GM19328 (cell line): ENCODE measurements around the gene TST.
A peak's percentile ranks its signal among the peaks of the same experiment; 100 is the strongest.

Experiments
- ATAC-seq: cut with Tn5 transposase; IDR thresholded peaks from one replicate; pipeline ENCODE4 v1.9.1; 2021; ENCODE audit warnings: mild to moderate bottlenecking, moderate library complexity; ENCODE audit not compliant: unreplicated experiment

The TST gene

DNA sequence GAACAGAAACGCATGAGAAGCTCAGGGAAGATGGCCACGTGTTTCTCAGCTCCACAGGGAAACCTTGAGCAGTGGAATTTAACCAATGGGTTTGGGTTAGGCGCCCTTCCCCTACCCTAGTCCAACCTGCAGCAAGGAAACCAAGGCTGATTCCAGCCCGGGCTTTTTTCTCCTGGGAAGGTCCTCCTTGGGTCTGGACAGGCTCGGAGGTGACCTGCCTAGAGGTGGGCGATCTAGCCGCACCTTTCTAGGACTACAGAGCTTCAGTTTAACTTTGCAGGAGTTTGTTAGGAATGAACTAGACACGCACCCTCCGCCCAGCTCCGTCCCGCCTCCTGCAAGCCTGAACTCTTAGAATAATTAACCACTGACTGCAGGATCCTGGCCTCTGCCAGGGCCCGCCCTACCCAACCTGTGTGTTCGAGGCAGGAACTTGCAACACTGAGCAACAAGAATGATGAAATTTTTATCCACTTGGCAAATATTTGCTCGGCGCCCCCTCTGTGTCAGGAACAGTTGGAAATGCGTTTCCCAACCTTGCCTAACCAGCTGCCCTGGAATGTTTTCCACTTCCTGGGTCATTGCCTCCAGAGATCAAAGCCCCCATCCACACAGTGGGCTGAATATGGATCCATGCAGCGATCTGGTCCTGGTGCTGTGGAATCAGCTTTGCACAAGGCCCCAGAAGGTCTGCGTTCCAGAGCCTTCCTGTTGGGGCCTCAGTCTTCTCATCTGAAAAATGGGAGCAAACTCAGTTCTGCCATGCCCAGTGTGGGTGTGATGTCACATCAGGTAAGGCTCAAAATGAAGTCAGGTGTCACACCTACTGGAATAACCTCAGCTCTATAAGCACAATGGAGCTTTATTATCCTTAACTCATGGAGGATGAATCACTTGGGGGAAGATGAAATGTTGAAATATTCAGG is 13.6 kb upstream of the TST start:
- ATAC-seq, result no peak

DNA sequence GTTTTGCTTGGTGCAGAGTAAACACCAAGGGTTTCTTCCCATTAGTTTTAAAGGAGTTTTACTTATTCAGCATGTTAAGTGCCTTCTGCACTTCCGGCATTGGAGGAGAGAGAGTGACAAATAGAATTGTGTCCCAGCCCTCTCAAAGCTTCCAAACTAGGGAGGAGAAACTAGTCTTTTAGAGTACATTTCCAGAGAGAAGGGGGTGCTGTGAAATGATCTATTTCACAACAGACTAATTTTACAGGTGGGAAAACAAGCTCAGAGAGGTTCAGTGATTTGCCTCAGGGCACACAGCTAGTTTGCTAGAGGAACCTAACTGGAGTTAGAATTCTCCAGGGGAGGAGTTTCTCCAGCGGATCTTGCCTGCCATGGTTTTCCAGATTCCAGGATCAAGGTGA is 12.9 kb upstream of the TST start:
- no peak for ATAC-seq

DNA sequence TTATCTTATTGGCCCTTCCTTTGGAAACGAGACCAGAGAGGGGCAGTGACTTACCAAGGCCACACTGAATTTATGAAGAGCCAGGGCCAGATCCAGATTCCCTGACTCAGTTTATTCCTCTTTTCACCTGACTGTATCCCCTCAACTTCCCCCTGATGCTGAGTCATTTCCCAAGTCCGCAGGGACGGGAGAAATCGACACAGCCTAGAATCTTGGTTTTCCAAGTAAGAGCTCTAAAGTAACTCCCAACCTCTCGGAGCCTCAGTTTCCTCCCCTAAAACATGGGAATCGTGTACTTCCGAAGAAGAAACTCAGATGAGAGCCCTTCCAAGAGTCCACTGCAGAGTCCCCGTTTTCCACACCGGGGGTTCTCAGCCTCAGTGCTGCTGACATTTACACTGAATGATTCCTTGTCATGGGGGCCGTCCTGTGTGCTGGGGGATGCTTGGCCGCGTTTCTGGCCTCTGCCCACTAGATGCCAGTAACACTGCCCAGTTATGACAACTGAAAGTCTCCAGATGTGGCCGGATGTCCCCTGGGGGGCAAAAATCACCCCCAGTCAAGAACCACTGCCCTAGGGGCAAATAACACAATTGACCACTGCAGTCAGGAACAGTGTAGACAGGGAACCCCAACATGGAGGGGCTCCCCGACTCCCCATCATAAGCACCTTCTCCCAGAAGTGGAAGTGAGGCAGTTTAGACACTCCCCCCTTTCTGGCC is 11.5 kb upstream of the TST start:
- no peak for ATAC-seq

DNA sequence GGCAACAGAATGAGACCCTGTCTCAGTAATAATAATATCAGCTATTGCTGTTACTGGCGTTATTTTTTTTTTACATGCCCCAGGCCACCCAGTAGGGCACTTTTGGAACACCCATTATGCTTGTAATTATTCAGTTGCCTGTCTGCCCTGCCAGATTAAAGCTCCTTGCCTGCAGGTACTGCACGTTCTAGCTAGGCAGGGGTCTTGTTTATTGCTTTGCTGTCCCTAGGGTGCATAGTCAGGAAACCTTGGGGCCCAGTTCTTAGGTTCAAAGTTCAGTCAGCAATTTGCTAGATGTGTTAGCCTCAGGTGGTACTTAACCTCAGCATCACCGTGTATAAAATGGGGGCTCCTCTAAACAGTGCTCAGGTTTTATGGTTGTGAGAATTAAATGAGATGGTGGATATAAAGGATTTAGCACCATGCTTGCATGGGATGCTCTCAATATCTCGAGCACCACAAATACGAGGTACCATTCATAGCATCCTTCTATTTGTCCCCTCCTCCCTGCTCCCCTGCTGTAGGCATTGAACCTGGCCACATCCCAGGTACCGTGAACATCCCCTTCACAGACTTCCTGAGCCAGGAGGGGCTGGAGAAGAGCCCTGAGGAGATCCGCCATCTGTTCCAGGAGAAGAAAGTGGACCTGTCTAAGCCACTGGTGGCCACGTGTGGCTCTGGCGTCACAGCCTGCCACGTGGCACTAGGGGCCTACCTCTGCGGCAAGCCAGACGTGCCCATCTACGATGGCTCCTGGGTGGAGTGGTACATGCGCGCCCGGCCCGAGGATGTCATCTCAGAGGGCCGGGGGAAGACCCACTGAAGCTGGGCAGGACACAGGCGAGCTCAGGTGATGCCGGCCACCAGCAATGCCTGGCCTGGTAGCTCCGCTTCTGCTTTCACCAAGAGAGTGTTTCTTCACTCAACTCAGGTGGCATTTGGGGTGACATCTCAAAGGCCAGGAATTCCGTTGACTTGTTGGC is 9.7 kb upstream of the TST start:
- no peak for ATAC-seq

DNA sequence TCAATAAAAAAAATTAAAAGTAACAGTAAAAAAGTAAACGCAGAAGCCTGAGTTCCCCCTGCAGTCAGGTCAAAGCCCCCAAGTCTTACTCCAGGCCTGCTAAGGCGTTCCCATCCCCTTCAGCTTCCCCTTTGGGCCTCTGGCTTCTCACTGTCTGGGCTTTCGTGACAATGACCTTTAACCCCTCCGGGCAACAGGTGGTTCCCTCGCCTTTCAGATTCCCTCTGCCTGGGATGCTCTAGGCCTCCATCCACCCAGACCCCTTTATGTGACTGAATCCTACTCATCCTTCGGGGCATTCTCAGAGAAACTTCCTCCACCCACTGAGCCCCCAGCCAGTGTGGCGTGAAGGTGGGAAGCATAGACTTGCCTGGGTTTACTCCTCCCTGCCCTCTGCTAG is 8.3 kb upstream of the TST start:
- ATAC-seq, result no peak

DNA sequence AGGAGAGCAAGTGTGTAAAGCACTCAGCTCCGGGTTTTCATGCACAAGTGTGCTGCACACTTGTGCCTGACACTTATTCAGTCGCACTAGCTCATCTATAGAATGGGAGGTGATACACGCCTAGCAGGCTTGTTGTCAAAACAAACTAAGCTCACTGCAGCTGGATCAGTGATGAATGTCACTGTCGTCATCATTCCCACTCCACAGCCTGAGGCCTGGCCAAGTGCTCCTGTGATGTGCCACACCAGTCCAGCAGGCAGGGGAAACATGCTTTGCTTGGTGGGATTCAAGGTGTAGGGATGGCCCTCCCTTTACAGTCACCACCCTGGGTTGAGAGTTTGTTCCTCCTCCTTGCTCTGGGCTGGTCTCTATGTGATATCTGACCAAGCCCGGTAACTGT is 7.1 kb upstream of the TST start:
- no peak for ATAC-seq

DNA sequence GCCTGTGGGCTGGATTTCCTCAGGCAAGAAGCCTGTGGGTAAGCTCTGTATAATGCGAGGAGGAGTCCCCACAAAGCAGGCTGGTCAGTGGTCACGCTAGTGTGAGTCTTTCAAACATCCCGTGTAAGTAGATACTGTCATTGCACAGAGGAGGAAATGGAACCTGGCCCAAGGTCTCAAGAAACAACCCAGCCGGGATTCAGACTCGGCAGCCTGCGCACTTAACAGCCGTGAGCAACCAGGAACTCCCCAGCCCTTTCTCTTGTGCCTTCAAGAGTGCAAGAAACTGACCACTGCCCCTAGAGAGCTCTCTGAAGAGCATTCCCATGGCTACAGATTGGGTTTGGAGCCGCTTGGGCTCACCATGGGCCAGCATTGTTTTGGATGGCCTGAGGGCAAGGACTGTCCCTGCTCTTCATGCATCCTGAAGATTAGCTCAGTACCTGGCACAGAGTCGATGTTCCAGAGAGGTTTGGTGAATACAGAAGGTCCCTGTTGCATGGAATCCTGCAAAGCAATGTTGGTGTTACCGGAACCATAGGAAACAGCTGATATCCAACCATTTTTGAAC is 6.3 kb upstream of the TST start:
- no peak for ATAC-seq

DNA sequence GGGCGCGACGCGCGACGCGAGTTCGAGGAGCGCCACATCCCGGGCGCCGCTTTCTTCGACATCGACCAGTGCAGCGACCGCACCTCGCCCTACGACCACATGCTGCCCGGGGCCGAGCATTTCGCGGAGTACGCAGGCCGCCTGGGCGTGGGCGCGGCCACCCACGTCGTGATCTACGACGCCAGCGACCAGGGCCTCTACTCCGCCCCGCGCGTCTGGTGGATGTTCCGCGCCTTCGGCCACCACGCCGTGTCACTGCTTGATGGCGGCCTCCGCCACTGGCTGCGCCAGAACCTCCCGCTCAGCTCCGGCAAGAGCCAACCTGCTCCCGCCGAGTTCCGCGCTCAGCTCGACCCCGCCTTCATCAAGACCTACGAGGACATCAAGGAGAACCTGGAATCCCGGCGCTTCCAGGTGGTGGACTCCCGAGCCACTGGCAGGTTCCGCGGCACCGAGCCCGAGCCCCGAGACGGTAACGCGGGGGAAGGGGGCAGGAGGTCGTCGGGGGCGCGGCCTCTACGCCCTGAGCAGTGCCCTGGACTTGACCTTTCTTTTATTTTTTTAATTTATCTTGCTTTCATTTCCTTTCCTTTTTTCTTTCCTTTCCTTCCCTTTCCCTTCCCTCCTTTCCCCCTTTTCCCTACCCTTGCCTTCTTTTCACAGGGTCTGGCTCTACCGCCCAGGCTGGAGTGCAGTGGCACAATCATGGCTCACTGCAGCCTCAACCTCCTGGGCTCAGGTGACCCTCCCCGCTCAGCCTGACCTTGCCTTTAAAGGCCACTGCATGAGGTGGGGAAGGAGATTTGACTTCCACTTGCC is 5.3 kb upstream of the TST start:
- no peak for ATAC-seq

DNA sequence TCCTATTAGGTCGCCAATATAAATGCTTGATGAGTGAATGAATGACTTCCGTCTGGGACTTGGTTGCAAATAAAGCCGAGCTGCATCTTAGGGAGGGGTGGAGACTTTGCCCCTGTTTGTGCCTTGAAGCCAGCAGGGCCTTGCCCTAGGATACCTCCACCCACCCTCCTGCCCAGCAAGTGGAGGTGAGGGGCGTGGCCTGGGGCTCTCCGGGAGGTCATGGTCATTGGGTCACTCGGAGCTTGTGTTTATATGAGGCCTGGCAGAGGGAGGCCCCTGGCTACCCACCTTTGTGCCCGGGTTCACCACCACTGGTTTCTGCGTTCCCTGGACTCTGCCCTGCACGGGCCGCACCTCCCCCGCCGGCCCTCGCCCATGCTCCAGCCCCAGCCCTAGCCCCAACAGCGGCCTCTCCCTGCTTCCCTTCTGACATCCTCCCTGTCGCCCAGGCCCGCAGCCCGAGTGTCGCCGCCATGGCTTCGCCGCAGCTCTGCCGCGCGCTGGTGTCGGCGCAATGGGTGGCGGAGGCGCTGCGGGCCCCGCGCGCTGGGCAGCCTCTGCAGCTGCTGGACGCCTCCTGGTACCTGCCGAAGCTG is 4.6 kb upstream of the TST start:
- ATAC-seq, result no peak

DNA sequence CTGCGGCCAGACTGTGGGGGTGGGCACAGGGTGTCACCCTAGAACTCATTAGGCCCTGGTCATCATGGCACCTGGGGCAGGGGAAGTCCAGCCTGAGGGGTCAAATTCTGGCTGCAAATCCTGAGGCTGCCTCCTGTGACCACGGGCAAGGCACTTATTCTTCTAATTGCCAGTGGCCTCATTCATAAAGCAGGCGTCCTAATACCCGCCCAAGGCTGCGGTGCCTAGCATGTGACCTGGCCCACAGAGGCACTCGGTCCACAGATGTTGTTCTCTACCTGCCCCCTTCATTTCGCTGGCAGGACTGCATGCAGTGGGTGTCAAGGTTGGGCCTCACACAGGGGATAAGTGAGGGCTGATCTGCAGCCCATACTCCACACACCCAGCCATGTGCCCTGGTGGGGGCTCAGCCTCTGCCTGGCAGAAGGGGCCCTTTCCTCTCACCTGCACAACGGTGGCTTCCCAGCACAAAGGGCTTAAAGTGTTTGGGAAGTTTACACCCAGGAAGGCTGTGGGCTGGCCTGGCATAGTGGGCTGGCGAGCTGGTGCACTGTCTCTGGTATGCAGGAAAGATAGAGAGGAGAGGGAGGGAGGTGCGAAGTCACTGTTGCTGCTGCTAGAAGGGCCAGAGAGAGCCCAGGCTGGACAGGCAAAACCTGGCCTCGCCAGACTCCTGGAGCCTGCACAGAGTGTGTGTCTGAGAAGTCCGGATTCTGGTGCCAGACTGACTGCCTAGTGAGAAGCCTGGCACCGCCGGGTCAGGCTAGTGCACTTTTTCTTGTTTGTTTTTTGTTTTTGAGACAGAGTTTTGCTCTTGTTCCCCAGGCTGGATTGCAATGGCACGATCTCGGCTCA is 3.5 kb upstream of the TST start:
- no peak for ATAC-seq

DNA sequence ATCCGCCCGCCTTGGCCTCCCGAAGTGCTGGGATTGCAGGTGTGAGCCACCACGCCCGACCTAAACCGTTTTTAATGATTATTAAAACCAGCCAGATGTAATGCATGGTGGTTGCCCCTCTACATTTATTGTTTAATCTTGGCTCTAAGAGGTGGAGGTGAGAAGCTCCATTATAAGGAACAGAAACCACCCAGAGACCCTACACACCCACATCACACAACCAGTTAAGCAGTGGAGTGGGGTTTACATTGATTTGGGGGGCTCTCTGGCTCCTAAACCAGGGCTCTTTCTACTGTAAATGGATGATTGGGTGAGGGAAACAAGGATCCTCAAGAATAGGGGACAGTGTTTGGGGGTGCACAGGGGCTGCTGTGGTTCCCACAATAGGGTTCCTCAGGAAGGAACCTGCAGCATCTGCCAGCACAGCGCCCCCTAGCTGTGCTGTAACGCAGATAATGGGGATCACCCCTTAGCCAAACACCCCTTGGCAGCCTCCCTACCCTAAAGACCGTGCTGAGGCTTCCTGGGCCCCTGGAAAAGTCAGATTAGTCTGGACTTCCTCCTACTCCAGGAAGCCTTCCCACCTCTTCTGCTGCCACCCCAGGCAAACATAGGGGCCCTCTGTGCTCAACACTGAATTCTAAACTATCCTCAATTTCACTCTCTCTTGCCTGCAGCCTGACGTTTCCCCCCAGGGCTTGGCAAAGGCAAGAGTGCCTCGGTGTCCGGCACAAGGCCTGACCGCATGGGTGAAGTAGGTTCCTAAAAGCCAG is 2.6 kb upstream of the TST start:
- ATAC-seq, result no peak

DNA sequence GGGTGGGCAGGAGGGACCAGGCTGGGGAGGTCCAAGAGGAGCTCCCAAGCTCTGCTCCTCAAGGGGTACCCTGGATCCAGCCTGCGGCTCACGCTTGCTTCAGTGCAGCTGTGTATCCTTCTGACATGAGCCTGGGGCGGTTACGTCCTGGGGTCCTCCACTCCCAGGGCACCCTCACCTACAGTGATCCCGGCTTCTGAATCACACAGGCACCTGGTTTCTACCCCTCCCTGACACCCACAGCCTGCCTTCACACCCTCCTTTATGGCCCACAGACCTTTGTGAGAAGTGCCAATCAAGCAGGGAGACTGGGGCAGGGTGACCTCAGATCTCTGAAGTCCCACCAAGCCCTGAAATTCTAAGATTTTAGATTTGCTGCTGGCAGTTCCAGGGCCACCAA is 1.8 kb upstream of the TST start:
- ATAC-seq, result no peak

DNA sequence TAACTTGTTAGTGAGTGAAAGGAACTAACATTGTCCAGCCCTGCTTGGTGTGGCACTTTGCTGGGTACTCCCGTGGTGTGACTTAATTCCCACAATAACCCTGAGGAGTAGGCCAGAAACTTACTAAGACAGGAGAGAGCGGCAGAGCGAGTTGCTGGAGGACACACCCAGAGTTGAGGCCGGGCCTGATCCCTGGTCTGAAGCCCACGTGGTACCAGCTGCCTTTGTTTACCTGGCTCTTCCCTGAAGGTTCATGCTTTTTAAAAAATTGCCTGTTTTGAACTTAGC is 889 bp upstream of the TST start:
- no peak for ATAC-seq

DNA sequence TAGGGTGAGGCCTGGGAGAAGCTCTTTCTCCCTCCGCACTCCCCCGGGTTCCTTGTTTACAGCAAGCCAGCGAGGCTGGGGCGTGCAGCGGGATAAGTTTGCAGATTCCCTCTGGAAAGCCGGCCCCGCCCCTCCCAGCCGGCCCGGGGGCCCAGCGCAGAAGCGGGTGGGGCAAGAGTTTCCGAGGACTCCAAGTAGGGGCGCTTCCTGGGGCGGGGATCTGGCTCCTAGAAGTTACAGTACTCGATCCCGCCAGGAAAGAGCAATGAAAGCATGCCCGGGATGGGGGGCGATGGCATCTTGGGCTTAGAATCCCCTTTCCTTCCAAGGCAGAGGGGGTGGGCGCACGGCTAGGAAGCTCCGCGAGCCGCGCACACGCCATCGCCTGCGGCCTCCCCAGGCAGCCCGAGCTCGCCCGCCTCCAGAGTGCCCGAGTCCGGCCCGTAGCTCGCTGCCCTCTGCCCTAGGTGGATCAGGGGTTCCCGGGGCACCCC is 385 bp downstream of the TST start:
- peak; percentile 38 for ATAC-seq

DNA sequence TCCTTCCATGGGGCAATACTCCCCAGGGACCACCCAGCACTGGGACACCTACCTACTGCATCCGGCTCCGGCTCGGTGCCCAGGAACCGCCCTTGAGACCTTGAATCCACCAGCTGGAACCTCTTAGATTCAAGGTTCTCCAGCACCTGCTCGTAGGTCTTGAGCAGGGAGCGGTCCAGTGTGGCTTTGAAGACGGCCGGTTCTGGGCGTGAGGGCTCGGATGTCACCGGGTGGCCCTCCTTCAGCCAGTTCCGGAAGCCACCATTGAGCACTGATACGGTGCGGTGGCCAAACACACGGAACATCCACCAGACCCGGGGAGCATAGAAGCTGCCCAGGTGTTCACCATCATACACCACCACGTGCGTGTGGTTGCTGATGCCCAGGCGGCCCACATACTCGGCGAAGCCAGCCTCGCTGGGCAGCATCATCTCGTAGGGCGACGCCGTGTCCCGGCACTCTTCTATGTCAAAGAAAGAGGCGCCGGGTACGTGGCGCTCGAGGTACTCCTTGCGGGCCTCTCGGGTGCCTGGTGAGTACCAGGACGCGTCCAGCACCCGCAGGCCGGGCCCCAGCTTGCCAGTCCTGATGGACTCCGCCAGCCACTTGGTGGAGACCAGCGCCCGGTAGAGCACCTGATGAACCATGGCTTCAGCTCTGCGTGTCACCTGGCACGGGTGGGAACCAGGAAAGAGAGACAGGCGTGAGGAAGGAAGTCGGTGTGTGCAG is 997 bp downstream of the TST start:
- ATAC-seq, result no peak

DNA sequence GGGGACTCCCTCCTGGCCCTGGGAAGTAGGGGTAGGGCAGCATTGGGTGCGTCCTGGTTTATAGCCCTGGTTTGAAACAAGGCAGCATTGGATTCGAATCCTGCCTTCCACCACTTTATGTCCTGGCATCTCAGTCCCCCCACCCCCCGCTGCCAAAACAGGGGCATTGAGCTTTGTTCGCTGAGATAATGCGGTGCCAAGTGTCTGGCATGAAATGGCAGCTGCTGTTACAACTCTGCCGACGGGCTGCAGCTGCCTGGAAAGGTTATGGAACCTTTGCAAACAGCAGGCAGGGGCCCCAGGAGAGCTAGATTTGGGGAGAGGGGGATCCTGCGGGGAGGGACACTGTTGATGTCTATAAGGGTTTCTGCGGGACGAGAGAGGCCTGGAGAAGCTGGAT is 1.9 kb downstream of the TST start:
- ATAC-seq, result no peak
